Measurements from ENCODE around the gene CD1C. TPM values are rescaled to one million over a fixed set of nuclear protein-coding genes. Genes with fewer than 3 reads are reported as not detected.

Gene CD1C
- total RNA-seq, 1 experiment from 2014 or later = not detected

GRCh38 chr1:158246650-158247049 lies 43.1 kb upstream of the CD1C start:
- ChIA-PET CTCF (interaction anchor here (0.5 to 1.7 kb wide), 5 partner anchors 43 to 250 kb away, joined by 3 to 10 read pairs (median 3); no protein-coding TSS in a partner anchor), POLR2A (no interaction called here)
- ATAC-seq (no peak), DNase-seq (ENCODE audit: low spot score) (no peak)
- no peak overlapping the region for H3K27ac Mint-ChIP-seq
- H3K36me3 Mint-ChIP-seq = no peaks in the 10 kb centered on the region
- TF ChIP-seq FOXP1 (CRISPR knock-in tag; IDR thresholded peaks at IDR 0.05; ENCODE audit: borderline replicate concordance) (peak; percentile 28; the same call in 1 of the 2 replicates), NFATC4 (CRISPR knock-in tag; IDR thresholded peaks at IDR 0.05) (no peak)
- TF ChIP-seq, protein P1, sequence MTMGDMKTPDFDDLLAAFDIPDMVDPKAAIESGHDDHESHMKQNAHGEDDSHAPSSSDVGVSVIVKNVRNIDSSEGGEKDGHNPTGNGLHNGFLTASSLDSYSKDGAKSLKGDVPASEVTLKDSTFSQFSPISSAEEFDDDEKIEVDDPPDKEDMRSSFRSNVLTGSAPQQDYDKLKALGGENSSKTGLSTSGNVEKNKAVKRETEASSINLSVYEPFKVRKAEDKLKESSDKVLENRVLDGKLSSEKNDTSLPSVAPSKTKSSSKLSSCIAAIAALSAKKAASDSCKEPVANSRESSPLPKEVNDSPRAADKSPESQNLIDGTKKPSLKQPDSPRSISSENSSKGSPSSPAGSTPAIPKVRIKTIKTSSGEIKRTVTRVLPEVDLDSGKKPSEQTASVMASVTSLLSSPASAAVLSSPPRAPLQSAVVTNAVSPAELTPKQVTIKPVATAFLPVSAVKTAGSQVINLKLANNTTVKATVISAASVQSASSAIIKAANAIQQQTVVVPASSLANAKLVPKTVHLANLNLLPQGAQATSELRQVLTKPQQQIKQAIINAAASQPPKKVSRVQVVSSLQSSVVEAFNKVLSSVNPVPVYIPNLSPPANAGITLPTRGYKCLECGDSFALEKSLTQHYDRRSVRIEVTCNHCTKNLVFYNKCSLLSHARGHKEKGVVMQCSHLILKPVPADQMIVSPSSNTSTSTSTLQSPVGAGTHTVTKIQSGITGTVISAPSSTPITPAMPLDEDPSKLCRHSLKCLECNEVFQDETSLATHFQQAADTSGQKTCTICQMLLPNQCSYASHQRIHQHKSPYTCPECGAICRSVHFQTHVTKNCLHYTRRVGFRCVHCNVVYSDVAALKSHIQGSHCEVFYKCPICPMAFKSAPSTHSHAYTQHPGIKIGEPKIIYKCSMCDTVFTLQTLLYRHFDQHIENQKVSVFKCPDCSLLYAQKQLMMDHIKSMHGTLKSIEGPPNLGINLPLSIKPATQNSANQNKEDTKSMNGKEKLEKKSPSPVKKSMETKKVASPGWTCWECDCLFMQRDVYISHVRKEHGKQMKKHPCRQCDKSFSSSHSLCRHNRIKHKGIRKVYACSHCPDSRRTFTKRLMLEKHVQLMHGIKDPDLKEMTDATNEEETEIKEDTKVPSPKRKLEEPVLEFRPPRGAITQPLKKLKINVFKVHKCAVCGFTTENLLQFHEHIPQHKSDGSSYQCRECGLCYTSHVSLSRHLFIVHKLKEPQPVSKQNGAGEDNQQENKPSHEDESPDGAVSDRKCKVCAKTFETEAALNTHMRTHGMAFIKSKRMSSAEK (CRISPR knock-in tag; IDR thresholded peaks at IDR 0.05; ENCODE audit: borderline replicate concordance) = no peak
- no peaks in the 10 kb centered on the region for H3K9me3 Mint-ChIP-seq
- no peak overlapping the region for H3K4me3 Mint-ChIP-seq
- H3K4me1 Mint-ChIP-seq = no peaks in the 10 kb centered on the region
- no peaks in the 10 kb centered on the region; the same call in 1 of the 2 replicates for H3K27me3 Mint-ChIP-seq (ENCODE audit: low read depth)

DNA sequence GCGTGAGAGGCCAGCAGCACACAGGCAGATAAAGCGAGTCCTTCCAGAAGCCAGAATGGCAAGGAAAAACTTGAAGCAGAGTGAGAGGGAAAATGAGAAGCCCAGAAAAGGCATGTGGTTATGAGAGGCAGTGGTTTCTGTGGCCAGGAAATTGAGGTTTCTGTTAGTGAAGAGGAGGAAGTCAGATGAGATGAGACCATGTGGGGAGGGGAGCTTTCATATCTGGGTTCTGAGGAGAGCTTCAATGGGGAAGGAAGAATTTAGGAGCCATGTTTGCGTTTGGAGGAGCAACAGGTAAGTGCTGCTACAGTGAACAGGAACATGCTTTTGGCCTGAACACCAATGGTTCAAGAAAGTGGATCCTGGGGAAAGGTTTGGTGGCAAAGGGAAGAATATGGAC lies 41.6 kb upstream of the CD1C start:
- no peaks in the 10 kb centered on the region; the same call in 1 of the 2 replicates for H3K27me3 Mint-ChIP-seq (ENCODE audit: low read depth)
- ATAC-seq (no peak), DNase-seq (ENCODE audit: low spot score) (no peak)
- no peaks in the 10 kb centered on the region for H3K36me3 Mint-ChIP-seq
- H3K4me3 Mint-ChIP-seq = no peak overlapping the region
- H3K4me1 Mint-ChIP-seq = no peaks in the 10 kb centered on the region
- ChIA-PET CTCF (interaction anchor here (1.1 to 1.3 kb wide), 2 partner anchors 82 to 248 kb away, joined by 3 to 5 read pairs; no protein-coding TSS in a partner anchor), POLR2A (no interaction called here)
- no peaks in the 10 kb centered on the region for H3K9me3 Mint-ChIP-seq
- peak overlapping the region; percentile 5; the same call in 1 of the 2 replicates for H3K27ac Mint-ChIP-seq
- TF ChIP-seq, protein P2, sequence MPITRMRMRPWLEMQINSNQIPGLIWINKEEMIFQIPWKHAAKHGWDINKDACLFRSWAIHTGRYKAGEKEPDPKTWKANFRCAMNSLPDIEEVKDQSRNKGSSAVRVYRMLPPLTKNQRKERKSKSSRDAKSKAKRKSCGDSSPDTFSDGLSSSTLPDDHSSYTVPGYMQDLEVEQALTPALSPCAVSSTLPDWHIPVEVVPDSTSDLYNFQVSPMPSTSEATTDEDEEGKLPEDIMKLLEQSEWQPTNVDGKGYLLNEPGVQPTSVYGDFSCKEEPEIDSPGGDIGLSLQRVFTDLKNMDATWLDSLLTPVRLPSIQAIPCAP (CRISPR knock-in tag; IDR thresholded peaks at IDR 0.05) = no peak
- TF ChIP-seq AFF4 (CRISPR knock-in tag; IDR thresholded peaks at IDR 0.05; ENCODE audit: borderline replicate concordance) (no peak), OVOL2 (CRISPR knock-in tag; IDR thresholded peaks at IDR 0.05; ENCODE audit: borderline replicate concordance) (no peak), E2F5 (CRISPR knock-in tag; IDR thresholded peaks at IDR 0.05) (no peak), ATF3 (CRISPR knock-in tag; conservative IDR thresholded peaks at IDR 0.05) (no peak), HMGA2 (CRISPR knock-in tag; IDR thresholded peaks at IDR 0.05) (no peak), CDX4 (CRISPR knock-in tag; IDR thresholded peaks at IDR 0.05; ENCODE audit: borderline replicate concordance) (no peak), ATF1 (CRISPR knock-in tag; IDR thresholded peaks at IDR 0.05) (no peak), GTF2I (CRISPR knock-in tag; conservative IDR thresholded peaks at IDR 0.05) (no peak), ERG (CRISPR knock-in tag; IDR thresholded peaks at IDR 0.05) (no peak), SOX15 (CRISPR knock-in tag; IDR thresholded peaks at IDR 0.05) (no peak), KAT7 (CRISPR knock-in tag; IDR thresholded peaks at IDR 0.05; ENCODE audit: borderline replicate concordance) (no peak), ZNF425 (CRISPR knock-in tag; conservative IDR thresholded peaks at IDR 0.05) (no peak)
- TF ChIP-seq, protein P3, sequence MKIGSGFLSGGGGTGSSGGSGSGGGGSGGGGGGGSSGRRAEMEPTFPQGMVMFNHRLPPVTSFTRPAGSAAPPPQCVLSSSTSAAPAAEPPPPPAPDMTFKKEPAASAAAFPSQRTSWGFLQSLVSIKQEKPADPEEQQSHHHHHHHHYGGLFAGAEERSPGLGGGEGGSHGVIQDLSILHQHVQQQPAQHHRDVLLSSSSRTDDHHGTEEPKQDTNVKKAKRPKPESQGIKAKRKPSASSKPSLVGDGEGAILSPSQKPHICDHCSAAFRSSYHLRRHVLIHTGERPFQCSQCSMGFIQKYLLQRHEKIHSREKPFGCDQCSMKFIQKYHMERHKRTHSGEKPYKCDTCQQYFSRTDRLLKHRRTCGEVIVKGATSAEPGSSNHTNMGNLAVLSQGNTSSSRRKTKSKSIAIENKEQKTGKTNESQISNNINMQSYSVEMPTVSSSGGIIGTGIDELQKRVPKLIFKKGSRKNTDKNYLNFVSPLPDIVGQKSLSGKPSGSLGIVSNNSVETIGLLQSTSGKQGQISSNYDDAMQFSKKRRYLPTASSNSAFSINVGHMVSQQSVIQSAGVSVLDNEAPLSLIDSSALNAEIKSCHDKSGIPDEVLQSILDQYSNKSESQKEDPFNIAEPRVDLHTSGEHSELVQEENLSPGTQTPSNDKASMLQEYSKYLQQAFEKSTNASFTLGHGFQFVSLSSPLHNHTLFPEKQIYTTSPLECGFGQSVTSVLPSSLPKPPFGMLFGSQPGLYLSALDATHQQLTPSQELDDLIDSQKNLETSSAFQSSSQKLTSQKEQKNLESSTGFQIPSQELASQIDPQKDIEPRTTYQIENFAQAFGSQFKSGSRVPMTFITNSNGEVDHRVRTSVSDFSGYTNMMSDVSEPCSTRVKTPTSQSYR (CRISPR knock-in tag; IDR thresholded peaks at IDR 0.05) = no peak
